MM.1S (cell line): ENCODE measurements around the gene CRYZL1.

Source experiments
- EZH2 ChIP-seq: fragments of 300-600 bp; sonication (generic); optimal IDR thresholded peaks from 2 replicates; pipeline ENCODE3; 2017; ENCODE audit warnings: low read depth, mild to moderate bottlenecking, antibody characterized with exemption, low read length, mixed read lengths
- EZH2phosphoT487 ChIP-seq: fragments of 300-600 bp; sonication (generic); IDR thresholded peaks from 2 replicates; pipeline ENCODE4 v1.6.1; 2018; ENCODE audit warnings: antibody characterized with exemption, low read length
- TF ChIP-seq, protein P1 (sequence below): fragments of 300-600 bp; sonication (generic); IDR thresholded peaks from 2 replicates; pipeline ENCODE4 v1.5.1; 2016; ENCODE audit warnings: antibody characterized with exemption, low read length, mixed read lengths

- TF ChIP-seq, protein P1, sequence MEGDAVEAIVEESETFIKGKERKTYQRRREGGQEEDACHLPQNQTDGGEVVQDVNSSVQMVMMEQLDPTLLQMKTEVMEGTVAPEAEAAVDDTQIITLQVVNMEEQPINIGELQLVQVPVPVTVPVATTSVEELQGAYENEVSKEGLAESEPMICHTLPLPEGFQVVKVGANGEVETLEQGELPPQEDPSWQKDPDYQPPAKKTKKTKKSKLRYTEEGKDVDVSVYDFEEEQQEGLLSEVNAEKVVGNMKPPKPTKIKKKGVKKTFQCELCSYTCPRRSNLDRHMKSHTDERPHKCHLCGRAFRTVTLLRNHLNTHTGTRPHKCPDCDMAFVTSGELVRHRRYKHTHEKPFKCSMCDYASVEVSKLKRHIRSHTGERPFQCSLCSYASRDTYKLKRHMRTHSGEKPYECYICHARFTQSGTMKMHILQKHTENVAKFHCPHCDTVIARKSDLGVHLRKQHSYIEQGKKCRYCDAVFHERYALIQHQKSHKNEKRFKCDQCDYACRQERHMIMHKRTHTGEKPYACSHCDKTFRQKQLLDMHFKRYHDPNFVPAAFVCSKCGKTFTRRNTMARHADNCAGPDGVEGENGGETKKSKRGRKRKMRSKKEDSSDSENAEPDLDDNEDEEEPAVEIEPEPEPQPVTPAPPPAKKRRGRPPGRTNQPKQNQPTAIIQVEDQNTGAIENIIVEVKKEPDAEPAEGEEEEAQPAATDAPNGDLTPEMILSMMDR: no peak
- TF ChIP-seq EZH2phosphoT487 (no peak), EZH2 (no peak)
Observed at GRCh38 chr21:33682992-33683627, 41.6 kb upstream of the CRYZL1 start.
